Duodenal mucosa (tissue), 2 donors: ENCODE results near the gene ARHGAP12.
A peak's percentile ranks its signal among the peaks of the same experiment; 100 is the strongest.

Experiments
- H3K27ac ChIP-seq: one replicate; pipeline ENCODE4 v1.7.0; 2013; ENCODE audit warnings: low read depth, low read length
- H3K27me3 ChIP-seq, 2 donors: one replicate each; pipeline ENCODE4 v1.7.0; 2013; ENCODE audit warnings: low read length in 2 of 2, control low read depth in 1 of 2; ENCODE audit not compliant: insufficient read depth in 2 of 2, control insufficient read depth in 1 of 2
- H3K36me3 ChIP-seq, 2 donors: one replicate each; pipeline ENCODE4 v1.7.0; 2013; ENCODE audit warnings: low read length in 2 of 2, control low read depth in 1 of 2; ENCODE audit not compliant: insufficient read depth in 2 of 2, control insufficient read depth in 1 of 2
- H3K4me1 ChIP-seq, 2 donors: one replicate each; pipeline ENCODE4 v1.7.0; 2013; ENCODE audit warnings: low read length in 2 of 2, control low read depth in 1 of 2; ENCODE audit not compliant: insufficient read depth in 2 of 2, control insufficient read depth in 1 of 2
- H3K4me3 ChIP-seq, 2 donors: one replicate each; pipeline ENCODE4 v1.7.0; 2013; ENCODE audit warnings: low read length in 2 of 2, low read depth in 1 of 2
- H3K9ac ChIP-seq, 2 donors: one replicate each; pipeline ENCODE4 v1.7.0; 2013; ENCODE audit warnings: low read length in 2 of 2, low read depth in 1 of 2
- H3K9me3 ChIP-seq, 2 donors: one replicate each; pipeline ENCODE4 v1.7.0; 2013; ENCODE audit warnings: low read length in 2 of 2, control low read depth in 1 of 2; ENCODE audit not compliant: control insufficient read depth in 1 of 2

ARHGAP12 gene

DNA sequence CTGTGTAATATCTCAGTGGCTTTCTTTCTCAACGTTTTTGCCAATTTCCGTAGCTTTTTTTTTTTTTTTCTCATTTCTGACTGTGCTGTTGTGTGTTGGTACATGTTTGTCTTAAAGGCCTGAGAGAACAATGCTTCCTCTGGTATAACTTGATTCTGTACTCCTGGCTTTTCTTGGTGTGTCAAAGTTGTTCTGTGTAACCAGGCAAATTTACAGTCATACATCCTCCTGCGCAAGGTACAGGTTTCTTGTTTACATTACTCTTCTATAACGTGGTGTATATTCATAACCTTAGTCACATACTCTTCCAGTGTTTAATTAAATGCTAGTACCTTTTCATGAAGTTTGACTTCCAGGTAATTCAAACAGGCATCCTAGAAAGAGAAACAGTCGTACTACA lies 8.3 kb upstream of the ARHGAP12 start:
- H3K27ac ChIP-seq: no peak overlapping the region
- no peaks in the 10 kb centered on the region for H3K36me3 ChIP-seq
- H3K9ac ChIP-seq: peak overlapping the region in 1 of 2 donors; percentile 4
- no peaks in the 10 kb centered on the region for H3K27me3 ChIP-seq
- H3K4me1 ChIP-seq: peaks cover 7 to 15% of the 10 kb centered on the region in 2 donors
- H3K9me3 ChIP-seq: no peaks in the 10 kb centered on the region
- no peak overlapping the region for H3K4me3 ChIP-seq

DNA sequence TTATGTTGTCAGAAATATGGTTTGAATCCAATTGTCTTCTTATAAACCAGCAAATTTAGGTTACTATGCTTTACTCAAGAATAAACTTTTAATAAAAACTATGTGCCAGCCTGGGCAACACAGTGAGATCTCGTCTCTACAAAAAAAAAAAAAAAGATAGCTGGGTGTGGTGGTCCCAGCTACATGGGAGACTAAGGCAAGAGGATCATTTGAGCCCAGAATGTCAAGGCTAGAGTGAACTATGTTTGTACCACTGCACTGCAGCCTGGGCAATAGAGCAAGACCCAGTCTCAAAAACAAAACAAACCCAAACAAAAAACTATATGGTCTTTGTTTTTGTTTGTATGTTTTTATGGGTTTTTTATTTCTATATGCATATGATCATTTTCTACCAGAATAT lies 7.5 kb upstream of the ARHGAP12 start:
- Histone ChIP-seq H3K9ac (no peak overlapping the region), H3K27ac (no peak overlapping the region)

DNA sequence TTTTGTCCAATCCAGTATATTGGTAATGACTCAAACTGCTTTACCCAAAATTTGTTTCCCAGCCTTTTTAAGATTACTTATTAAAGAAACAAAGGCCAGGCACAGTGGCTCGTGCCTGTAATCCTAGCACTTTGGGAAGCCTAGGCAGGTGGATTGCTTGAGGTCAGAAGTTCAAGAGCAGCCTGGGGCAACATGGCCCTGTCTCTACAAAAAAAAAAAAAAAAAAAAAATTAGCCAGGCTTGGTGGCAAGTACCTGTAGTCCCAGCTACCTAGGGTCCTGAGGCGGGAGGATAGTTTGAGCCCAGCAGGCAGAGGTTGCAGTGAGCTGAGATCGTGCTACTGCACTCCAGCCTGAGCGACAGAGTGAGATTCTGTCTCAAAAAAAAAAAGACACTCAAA lies 7.0 kb upstream of the ARHGAP12 start:
- no peak overlapping the region for H3K9ac ChIP-seq

More for the DNA sequence above, 7.5 kb upstream of the ARHGAP12 start:
- Histone ChIP-seq H3K9me3 (no peaks in the 10 kb centered on the region), H3K36me3 (no peaks in the 10 kb centered on the region), H3K27me3 (no peaks in the 10 kb centered on the region), H3K4me1 (peaks cover 4 to 10% of the 10 kb centered on the region in 2 donors), H3K4me3 (no peak overlapping the region)

DNA sequence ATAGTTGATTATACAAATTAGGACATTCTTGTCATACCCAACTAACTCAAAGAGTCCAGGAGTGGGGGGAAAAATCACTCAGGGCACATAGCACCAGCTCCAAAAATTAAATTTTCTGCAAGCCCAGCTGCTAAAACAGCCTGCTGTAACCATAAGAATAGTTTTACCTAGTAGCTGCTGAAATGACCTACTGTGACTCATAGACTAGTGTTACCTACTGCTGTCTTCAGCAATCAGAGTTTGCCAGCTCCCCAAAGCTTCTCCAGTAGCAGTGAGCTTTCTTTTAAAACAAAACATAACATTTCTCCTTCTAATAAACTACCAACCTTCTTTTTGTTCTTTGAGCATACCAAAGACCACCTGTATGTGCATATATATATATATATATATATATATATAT lies 4.2 kb upstream of the ARHGAP12 start:
- no peaks in the 10 kb centered on the region for H3K36me3 ChIP-seq
- H3K9ac ChIP-seq: no peak overlapping the region
- peaks cover 4 to 16% of the 10 kb centered on the region in 2 donors for H3K4me1 ChIP-seq
- no peaks in the 10 kb centered on the region for H3K9me3 ChIP-seq
- H3K27me3 ChIP-seq: no peaks in the 10 kb centered on the region
- H3K4me3 ChIP-seq: no peak overlapping the region
- H3K27ac ChIP-seq: no peak overlapping the region

More for the DNA sequence above, 7.0 kb upstream of the ARHGAP12 start:
- Histone ChIP-seq H3K9me3 (no peaks in the 10 kb centered on the region), H3K4me1 (peaks cover under 1 to 6% of the 10 kb centered on the region in 2 donors), H3K4me3 (no peak overlapping the region), H3K36me3 (no peaks in the 10 kb centered on the region), H3K27ac (no peak overlapping the region), H3K27me3 (no peaks in the 10 kb centered on the region)

DNA sequence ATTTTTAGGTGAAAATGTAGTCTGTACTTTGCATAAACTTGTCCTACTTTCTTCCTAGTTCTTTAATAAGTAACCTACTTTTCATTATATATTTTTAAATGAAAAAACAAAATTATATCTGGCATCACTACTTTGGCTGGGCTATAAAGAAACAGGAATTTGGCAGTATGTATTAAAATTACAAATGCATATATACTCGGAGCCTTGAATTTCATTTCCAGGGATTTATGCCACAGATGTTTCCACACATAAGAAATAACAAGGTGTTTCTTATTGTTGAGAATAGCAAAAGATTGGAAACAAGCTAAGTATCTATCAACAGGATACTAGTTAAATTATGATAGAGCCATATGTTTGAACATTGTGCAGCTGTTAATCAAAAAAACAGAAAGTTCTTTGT lies 2.2 kb upstream of the ARHGAP12 start:
- H3K27me3 ChIP-seq: no peaks in the 10 kb centered on the region
- H3K4me3 ChIP-seq: no peak overlapping the region
- no peak overlapping the region for H3K9ac ChIP-seq
- H3K27ac ChIP-seq: no peak overlapping the region
- peaks cover 12 to 17% of the 10 kb centered on the region in 2 donors for H3K4me1 ChIP-seq
- H3K9me3 ChIP-seq: no peaks in the 10 kb centered on the region
- no peaks in the 10 kb centered on the region for H3K36me3 ChIP-seq

DNA sequence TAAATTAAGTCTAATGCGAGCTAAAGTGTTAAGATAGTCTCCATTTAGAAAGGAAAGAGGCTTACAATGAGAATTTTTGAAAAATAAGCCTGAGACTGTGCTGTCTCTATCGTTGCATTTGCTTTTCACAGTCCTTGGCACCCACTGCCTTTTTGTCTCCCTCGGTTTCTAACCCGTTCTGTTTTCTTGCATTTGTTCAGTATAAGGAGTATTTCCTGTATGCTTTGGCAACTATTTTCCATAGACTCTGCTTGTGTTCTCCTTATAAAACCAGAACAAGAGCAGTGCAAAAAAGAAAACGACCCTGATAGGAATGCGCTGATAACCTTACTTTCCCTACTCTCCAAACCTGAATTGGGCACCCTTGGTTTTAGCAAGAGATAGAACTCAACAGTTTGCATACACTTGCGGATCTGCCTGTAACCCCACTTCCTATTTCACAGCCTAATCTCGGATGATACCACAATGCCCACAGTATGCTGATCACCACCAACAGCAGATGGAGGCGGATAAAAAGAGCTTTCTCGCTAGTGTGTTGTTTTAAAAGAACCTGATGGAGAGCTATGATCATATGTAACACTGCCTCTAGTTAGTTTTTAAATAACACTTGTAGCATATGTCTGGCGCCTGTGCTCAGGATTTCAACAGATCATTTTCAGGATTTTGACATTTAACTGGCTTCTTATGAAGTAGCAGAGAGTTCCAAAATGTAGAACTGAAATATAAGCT lies 1.6 kb upstream of the ARHGAP12 start:
- Histone ChIP-seq H3K4me3 (peak overlapping the region; percentile 84 to 89), H3K4me1 (peaks cover 12 to 21% of the 10 kb centered on the region in 2 donors), H3K36me3 (no peaks in the 10 kb centered on the region), H3K9ac (peak overlapping the region; percentile 91 to 94), H3K27ac (peak overlapping the region; percentile 96), H3K27me3 (no peaks in the 10 kb centered on the region), H3K9me3 (no peaks in the 10 kb centered on the region)

DNA sequence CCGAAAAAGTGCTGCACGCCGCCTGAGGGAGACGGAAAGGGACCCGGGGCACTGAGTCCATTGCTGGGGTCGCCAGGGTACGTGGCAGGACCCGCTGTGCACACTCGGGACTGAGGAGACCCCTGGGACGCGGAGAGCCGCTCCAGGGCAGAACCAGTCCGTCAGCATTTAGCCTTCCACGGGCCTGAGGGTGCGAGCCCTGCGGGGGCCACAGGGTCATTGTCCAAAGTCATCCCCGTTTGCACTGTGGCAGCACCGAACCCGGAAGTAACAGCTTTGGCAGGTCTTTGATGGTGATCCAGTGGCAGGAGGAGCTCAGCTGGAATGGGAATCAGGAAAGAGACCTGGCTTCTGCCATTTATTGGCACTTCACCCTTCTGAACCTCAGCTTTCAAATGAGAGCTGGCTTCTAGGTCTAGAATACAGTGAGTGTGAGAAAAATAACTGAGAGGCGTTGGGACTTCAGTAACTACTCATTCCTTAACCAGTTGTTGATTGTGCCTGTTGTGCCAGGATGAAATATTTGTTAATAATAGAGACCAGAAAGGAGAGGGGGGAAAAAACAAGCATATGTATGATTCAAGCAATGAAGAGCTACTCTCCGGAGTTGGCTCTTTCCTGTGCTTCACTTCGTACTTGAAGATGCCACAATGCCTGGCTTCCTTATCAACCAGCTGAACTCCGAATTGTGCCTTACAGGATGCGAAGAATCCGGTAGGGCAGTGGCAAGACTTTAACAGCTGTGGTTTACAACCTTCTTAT lies 811 bp upstream of the ARHGAP12 start:
- Histone ChIP-seq H3K4me3 (peak overlapping the region; percentile 84 to 89), H3K4me1 (peaks cover 12 to 27% of the 10 kb centered on the region in 2 donors)

DNA sequence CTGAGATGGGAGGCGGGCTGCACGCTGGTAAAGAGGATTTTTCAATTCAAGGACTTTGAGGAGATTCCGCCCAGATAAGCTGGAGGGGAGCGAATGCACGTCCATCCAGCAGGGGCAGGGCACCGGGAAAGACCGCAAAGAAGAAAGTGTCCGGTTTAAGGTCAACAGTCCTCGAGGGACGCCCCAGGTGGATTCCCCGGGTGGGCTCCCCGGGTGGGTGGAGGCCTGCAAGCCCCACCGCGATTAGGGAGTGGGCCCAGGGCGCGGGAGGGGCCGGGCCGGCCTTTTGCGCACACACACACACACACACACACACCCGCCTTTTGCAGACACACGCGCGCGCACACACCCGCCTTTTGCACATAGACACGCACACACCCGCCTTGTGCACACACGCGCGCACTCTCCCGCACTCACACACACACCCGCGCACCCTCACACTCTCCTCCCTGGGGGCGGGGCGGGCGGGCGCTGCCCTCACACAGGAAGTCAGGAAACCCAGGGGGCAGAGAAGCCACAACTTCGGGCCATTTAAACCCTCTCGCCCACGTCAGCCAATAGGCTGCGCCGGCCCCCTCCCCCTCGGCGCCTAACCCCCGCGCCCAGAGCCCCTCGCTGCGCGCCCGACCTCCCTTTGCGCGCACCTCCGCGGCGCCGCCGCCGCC lies 615 bp downstream of the ARHGAP12 start:
- Histone ChIP-seq H3K9me3 (peaks cover 0 to 4% of the 10 kb centered on the region in 2 donors), H3K4me3 (peak overlapping the region; percentile 84 to 89), H3K9ac (peak overlapping the region; percentile 61 to 94), H3K4me1 (peaks cover 12 to 27% of the 10 kb centered on the region in 2 donors), H3K27me3 (no peaks in the 10 kb centered on the region), H3K27ac (peak overlapping the region; percentile 96), H3K36me3 (no peaks in the 10 kb centered on the region)

More for the DNA sequence above, 811 bp upstream of the ARHGAP12 start:
- H3K9ac ChIP-seq: peak overlapping the region; percentile 91 to 94
- H3K27me3 ChIP-seq: no peaks in the 10 kb centered on the region
- no peaks in the 10 kb centered on the region for H3K36me3 ChIP-seq
- H3K9me3 ChIP-seq: no peaks in the 10 kb centered on the region
- peak overlapping the region; percentile 96 for H3K27ac ChIP-seq

DNA sequence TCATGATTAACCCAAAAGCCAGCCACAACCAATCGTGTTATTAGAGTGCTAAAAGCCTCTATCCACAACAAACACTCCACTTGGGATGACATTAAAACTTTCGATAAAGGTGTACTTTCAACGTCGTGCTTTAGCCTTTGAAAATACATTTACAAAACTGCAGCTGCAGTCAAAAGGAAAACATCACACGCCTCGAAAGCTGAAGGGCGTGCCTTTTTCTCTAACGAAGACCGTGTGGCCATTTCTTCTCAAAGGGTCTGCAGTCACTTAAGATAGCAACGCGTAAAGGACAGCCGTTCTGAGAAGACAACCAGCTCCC lies 1.1 kb downstream of the ARHGAP12 start:
- peak overlapping the region; percentile 61 to 94 for H3K9ac ChIP-seq
- no peaks in the 10 kb centered on the region for H3K36me3 ChIP-seq
- peaks cover 0 to 4% of the 10 kb centered on the region in 2 donors for H3K9me3 ChIP-seq
- peaks cover 12 to 27% of the 10 kb centered on the region in 2 donors for H3K4me1 ChIP-seq
- peak overlapping the region; percentile 22 for H3K27ac ChIP-seq
- peak overlapping the region; percentile 84 to 89 for H3K4me3 ChIP-seq
- H3K27me3 ChIP-seq: no peaks in the 10 kb centered on the region
